Measurements from ENCODE around the gene PRKAR1A. TPM values are rescaled to one million over a fixed set of nuclear protein-coding genes. Genes with fewer than 3 reads are reported as not detected.
A peak's percentile ranks its signal among the peaks of the same experiment; 100 is the strongest.

Gene PRKAR1A
- total and polyA plus RNA-seq, 10 donors, result 36.2 to 392 (median 313) TPM

DNA sequence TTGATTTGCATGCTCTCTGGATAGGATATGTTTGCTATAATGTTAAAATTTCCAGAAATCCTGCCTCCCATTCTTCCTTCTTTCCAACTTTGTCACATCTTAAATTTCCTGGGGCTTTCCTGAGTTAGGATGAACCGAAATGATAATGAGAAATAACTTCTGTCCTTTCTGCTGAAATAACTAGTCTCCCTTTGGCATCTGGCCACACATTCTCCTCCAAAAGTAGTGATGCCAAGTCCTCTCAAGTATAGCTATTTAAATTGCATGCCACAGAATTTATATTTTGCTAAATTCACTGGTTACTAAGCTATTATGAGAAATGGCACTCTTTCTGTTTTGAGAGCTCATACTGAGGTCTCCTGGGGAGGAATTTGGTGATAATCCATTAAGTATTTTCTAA, 58.3 kb downstream of the PRKAR1A start:
- H3K27ac ChIP-seq, result no peak overlapping the region
- intact Hi-C loops (cut with DNase I; ENCODE audit: low total_unique reads), result no loop called here
- H3K36me3 ChIP-seq, result no peaks in the 10 kb centered on the region
- H3K4me1 ChIP-seq, result peaks cover 0 to 22% (median 0%) of the 10 kb centered on the region in 6 donors
- DNase-seq, result no peak
- no peaks in the 10 kb centered on the region for H3K27me3 ChIP-seq (replicated peaks in 1 of 7)
- no peaks in the 10 kb centered on the region for H3K9me3 ChIP-seq
- 62 to 78% (median 77%) methylated on average over 1 of the region's 1 CpG for WGBS, 5 donors
- TF ChIP-seq POLR2AphosphoS5 (IDR thresholded peaks at IDR 0.05) (no peak), CTCF (IDR thresholded peaks at IDR 0.05 in 8 of 11, conservative IDR thresholded peaks at IDR 0.05 in 3 of 11) (no peak), POLR2A (IDR thresholded peaks at IDR 0.05) (no peak)
- H3K4me3 ChIP-seq, result no peak overlapping the region

DNA sequence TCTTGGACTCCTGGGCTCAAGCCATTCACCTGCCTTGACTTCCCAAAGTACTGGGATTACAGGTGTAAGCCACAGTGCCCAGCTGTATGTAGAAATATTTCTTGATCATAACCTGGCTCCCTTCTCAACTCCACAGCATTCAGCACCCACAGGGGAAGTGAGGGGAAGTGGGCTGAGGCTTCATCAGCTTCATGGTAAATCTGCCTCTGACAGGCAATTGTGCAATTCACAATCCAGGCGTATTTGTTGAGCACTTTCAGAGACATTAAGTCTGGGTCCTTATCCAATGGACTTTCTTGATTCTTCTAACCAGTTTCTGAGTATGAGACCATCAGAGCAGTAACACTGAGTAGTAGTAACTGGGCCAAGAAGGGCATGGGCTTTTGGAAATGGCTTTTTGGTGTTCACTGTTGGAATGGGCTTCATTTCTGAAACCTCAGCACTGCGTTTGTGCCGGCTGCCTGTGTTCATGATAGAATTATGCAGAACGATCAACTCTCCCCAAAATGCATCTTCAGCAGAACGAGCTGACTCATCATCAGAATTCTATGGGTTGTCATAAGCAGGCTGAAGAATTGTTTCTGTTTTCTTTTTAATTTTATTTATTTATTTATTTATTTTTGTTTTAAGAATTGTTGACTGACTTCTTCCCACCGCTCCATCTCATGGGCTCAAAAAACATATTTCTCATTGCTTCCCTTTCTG, 60.1 kb downstream of the PRKAR1A start:
- intact Hi-C loops (cut with DNase I; ENCODE audit: low total_unique reads), result no loop called here
- H3K27ac ChIP-seq, result peak overlapping the region in 3 of 8 donors; percentile 11 to 54 (median 48)
- peaks cover 0 to 13% (median 0%) of the 10 kb centered on the region in 6 donors for H3K4me1 ChIP-seq
- no peak for DNase-seq
- no peaks in the 10 kb centered on the region for H3K27me3 ChIP-seq (replicated peaks in 1 of 7)
- H3K4me3 ChIP-seq, result no peak overlapping the region
- no peak for TF ChIP-seq CTCF (IDR thresholded peaks at IDR 0.05 in 8 of 11, conservative IDR thresholded peaks at IDR 0.05 in 3 of 11)
- TF ChIP-seq POLR2AphosphoS5 (IDR thresholded peaks at IDR 0.05), result peak in 1 of 3 donors; percentile 47
- 72 to 79% (median 77%) methylated on average over 6 of the region's 6 CpGs for WGBS, 5 donors
- H3K9me3 ChIP-seq, result no peaks in the 10 kb centered on the region
- H3K36me3 ChIP-seq, result no peaks in the 10 kb centered on the region

DNA sequence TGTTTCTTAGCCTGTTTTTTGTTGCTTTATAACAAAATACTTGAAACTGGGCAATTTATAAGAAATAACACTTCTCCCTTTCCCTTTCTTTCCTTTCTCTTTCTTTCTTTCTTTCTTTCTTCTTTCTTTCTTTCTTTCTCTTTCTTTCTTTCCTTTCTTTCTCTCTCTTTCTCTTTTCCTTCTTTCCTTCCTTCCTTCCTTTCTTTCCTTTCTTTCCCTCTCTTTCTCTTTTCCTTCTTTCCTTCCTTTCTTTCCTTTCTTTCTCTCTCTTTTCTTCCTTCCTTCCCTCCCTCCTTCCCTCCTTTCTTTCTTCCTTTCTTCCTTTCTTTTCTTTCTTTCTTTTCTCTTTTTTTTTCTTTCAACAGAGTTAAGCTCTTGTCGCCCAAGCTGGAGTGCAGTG, 61.1 kb downstream of the PRKAR1A start:
- peaks cover 0 to 13% (median 0%) of the 10 kb centered on the region in 6 donors for H3K4me1 ChIP-seq

More for the DNA sequence above, 61.1 kb downstream of the PRKAR1A start:
- DNase-seq, result no peak
- Histone ChIP-seq H3K4me3 (no peak overlapping the region), H3K27ac (peak overlapping the region in 1 of 8 donors; percentile 48), H3K36me3 (no peaks in the 10 kb centered on the region), H3K27me3 (replicated peaks in 1 of 7) (no peaks in the 10 kb centered on the region), H3K9me3 (no peaks in the 10 kb centered on the region)
- TF ChIP-seq POLR2A (IDR thresholded peaks at IDR 0.05) (no peak), CTCF (IDR thresholded peaks at IDR 0.05 in 8 of 11, conservative IDR thresholded peaks at IDR 0.05 in 3 of 11) (no peak), POLR2AphosphoS5 (IDR thresholded peaks at IDR 0.05) (no peak)
- intact Hi-C loops (cut with DNase I; ENCODE audit: low total_unique reads), result no loop called here
- 84 to 100% (median 92%) methylated on average over 1 of the region's 1 CpG for WGBS, 5 donors
